BE2C (cell line): ENCODE results near the gene PSMB4.

Source experiments
- DNase-seq: peaks from one replicate; pipeline ENCODE4 v3.0.0-alpha.2; 2020
- H3K27me3 ChIP-seq: fragments of 250-450 bp; sonication (Bioruptor Pico); 2 replicates; pipeline ENCODE4 v1.5.1; 2020; ENCODE audit warnings: mild to moderate bottlenecking
- H3K36me3 ChIP-seq: fragments of 250-450 bp; sonication (Bioruptor Pico); 2 replicates; pipeline ENCODE4 v1.5.1; 2020; ENCODE audit warnings: mild to moderate bottlenecking
- H3K4me1 ChIP-seq: fragments of 250-450 bp; sonication (Bioruptor Pico); 2 replicates; pipeline ENCODE4 v1.5.1; 2020
- H3K4me3 ChIP-seq: 2 replicates; pipeline ENCODE4 v1.5.1; 2011; ENCODE audit warnings: low read depth, low read length
- H3K9me3 ChIP-seq: fragments of 250-450 bp; sonication (Bioruptor Pico); 2 replicates; pipeline ENCODE4 v1.5.1; 2020
- TF ChIP-seq, protein P1 (sequence below): IDR thresholded peaks from 2 replicates; pipeline ENCODE4 v1.5.1; 2012; ENCODE audit warnings: mild to moderate bottlenecking, low read depth, low read length

The PSMB4 gene

DNA sequence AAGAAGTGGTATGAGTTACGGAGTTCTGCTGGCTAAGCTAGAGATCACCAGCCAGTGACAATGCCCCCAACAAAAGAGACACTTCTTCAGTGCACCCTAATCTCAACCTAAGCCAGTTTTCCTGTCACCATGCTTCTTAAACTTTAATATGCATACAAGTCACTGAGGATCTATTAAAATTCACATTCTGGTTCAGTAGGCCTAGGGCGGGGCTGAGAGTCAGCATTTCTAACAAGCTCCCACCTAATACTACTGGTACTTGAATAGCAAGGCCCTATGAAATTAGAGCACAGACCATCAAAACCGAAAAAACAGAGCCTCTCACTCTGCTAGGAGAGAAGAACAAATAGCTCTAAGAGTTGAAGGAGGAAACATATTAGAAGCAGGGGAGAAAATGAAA lies 7.9 kb downstream of the PSMB4 start:
- TF ChIP-seq, protein P1, sequence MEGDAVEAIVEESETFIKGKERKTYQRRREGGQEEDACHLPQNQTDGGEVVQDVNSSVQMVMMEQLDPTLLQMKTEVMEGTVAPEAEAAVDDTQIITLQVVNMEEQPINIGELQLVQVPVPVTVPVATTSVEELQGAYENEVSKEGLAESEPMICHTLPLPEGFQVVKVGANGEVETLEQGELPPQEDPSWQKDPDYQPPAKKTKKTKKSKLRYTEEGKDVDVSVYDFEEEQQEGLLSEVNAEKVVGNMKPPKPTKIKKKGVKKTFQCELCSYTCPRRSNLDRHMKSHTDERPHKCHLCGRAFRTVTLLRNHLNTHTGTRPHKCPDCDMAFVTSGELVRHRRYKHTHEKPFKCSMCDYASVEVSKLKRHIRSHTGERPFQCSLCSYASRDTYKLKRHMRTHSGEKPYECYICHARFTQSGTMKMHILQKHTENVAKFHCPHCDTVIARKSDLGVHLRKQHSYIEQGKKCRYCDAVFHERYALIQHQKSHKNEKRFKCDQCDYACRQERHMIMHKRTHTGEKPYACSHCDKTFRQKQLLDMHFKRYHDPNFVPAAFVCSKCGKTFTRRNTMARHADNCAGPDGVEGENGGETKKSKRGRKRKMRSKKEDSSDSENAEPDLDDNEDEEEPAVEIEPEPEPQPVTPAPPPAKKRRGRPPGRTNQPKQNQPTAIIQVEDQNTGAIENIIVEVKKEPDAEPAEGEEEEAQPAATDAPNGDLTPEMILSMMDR: no peak
- Histone ChIP-seq H3K9me3 (no peaks in the 10 kb centered on the region), H3K36me3 (peaks cover 85% of the 10 kb centered on the region), H3K4me3 (no peak overlapping the region), H3K27me3 (no peaks in the 10 kb centered on the region), H3K4me1 (no peaks in the 10 kb centered on the region)
- DNase-seq: no peak

DNA sequence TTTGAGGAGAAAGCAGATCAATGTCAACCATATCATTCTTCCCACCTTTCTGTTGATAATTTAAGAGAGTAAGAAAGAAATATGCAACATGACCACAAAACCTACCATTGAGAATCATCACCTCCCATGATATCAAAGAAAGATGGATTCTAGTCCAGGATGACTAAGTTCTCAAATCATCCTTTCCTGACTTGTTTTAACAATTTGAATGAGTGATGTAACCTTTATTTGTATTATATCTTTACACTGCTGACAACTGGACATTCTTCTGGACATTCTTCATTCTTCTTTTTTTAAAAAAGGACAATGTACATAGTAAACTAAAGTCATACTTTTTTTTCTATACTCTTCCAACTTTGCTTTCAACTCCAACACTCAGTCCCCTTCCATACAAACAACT lies 9.5 kb downstream of the PSMB4 start:
- DNase-seq: no peak
- TF ChIP-seq, protein P1: no peak
- no peaks in the 10 kb centered on the region for H3K4me1 ChIP-seq
- no peaks in the 10 kb centered on the region for H3K27me3 ChIP-seq
- no peak overlapping the region for H3K4me3 ChIP-seq
- H3K36me3 ChIP-seq: peaks cover 79% of the 10 kb centered on the region
- no peaks in the 10 kb centered on the region for H3K9me3 ChIP-seq

DNA sequence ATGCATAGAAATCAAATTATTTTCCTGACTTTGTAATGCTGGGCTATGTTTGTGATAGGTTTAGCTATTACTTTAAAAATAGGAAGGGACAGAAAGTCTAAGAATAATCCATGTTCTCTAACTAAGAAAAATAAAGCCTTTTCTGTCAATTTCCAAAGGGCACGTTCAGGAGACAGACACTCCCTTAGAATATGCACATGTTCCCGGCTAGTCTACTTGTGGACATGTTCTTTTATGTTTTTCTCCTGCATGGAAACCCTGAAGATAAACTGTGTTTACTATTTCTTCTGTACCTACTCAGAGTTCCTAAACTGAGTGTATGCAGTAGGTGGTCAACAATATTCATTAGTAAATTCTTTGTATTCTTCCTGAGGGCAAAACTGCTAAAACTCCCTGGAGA lies 12.5 kb downstream of the PSMB4 start:
- no peak overlapping the region for H3K4me3 ChIP-seq
- no peak for DNase-seq
- no peaks in the 10 kb centered on the region for H3K4me1 ChIP-seq
- H3K36me3 ChIP-seq: peaks cover 70% of the 10 kb centered on the region
- no peaks in the 10 kb centered on the region for H3K27me3 ChIP-seq
- H3K9me3 ChIP-seq: no peaks in the 10 kb centered on the region
- TF ChIP-seq, protein P1: no peak

GRCh38 chr1:151416231-151416630 lies 16.9 kb downstream of the PSMB4 start:
- Histone ChIP-seq H3K9me3 (no peaks in the 10 kb centered on the region), H3K27me3 (no peaks in the 10 kb centered on the region), H3K4me1 (no peaks in the 10 kb centered on the region), H3K4me3 (no peak overlapping the region), H3K36me3 (peaks cover 49% of the 10 kb centered on the region)
- TF ChIP-seq, protein P1: no peak
- DNase-seq: no peak

GRCh38 chr1:151418081-151418480 lies 18.7 kb downstream of the PSMB4 start:
- TF ChIP-seq, protein P1: no peak
- no peak for DNase-seq
- H3K4me3 ChIP-seq: no peak overlapping the region
- H3K4me1 ChIP-seq: no peaks in the 10 kb centered on the region
- H3K36me3 ChIP-seq: peaks cover 52% of the 10 kb centered on the region
- H3K9me3 ChIP-seq: no peaks in the 10 kb centered on the region
- no peaks in the 10 kb centered on the region for H3K27me3 ChIP-seq

DNA sequence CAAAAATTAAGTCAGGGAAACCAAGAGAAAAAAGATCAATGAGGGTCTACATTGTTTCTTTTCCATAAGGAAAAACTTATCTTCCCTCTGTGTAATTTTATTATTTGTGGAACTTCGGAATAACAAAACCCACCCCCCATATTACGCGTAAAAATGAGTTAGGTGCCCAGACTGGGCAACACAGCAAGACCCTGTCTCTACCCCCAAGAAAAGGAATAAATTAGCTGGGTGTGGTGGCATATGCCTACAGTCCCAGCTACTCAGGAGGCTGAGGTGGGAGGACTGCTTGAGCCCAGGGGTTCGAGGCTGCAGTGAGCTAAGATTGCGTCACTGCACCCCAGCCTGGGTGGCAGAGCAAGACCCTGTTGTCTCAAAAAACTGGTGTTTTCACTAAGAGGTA lies 20.4 kb downstream of the PSMB4 start:
- H3K4me1 ChIP-seq: no peaks in the 10 kb centered on the region
- DNase-seq: no peak
- TF ChIP-seq, protein P1: no peak
- no peaks in the 10 kb centered on the region for H3K27me3 ChIP-seq
- no peaks in the 10 kb centered on the region for H3K9me3 ChIP-seq
- H3K4me3 ChIP-seq: no peak overlapping the region
- H3K36me3 ChIP-seq: peaks cover 57% of the 10 kb centered on the region
